H1 (cell line): Measurements from ENCODE around the gene LOXL1.

Experiments used
- EZH2 ChIP-seq: fragments of 200-600 bp; sonication (generic); IDR thresholded peaks from 2 replicates; pipeline ENCODE4 v1.7.1; 2012; ENCODE audit warnings: low read depth, mild to moderate bottlenecking, moderate library complexity, low read length, inconsistent platforms; ENCODE audit not compliant: severe bottlenecking
- GABPA ChIP-seq: IDR thresholded peaks from 2 replicates; pipeline ENCODE4 v1.6.1; 2011; ENCODE audit warnings: mild to moderate bottlenecking, low read length, moderate library complexity, borderline replicate concordance; ENCODE audit not compliant: insufficient read depth
- JUND ChIP-seq: IDR thresholded peaks from 2 replicates; pipeline ENCODE4 v1.6.1; 2011; ENCODE audit warnings: mild to moderate bottlenecking, improper control_type of control experiment, low read length
- KDM5A ChIP-seq: fragments of 200-600 bp; IDR thresholded peaks from 2 replicates; pipeline ENCODE4 v1.7.1; 2012; ENCODE audit warnings: mild to moderate bottlenecking, low read length, inconsistent platforms, mixed read lengths
- POLR2A ChIP-seq, 2 experiments: IDR thresholded peaks; 1 replicate in 1 of 2; 2 replicates in 1 of 2; pipeline ENCODE4 v1.6.1; 2011; ENCODE audit warnings: low read depth in 2 of 2, low read length in 2 of 2, mild to moderate bottlenecking in 2 of 2; ENCODE audit errors: control extremely low read depth in 1 of 2
- POLR2AphosphoS5 ChIP-seq: IDR thresholded peaks from 2 replicates; pipeline ENCODE4 v1.6.1; 2011; ENCODE audit warnings: low read depth, low read length
- RAD21 ChIP-seq, 2 experiments: IDR thresholded peaks in 1 of 2; conservative IDR thresholded peaks in 1 of 2; 2 replicates each; pipeline ENCODE4 v1.6.1; 2011; ENCODE audit warnings: low read depth in 2 of 2, low read length in 2 of 2, improper control_type of control experiment in 1 of 2, inconsistent platforms in 1 of 2, mild to moderate bottlenecking in 1 of 2, moderate library complexity in 1 of 2
- RNF2 ChIP-seq: fragments of 200-900, 300-1000 bp; sonication (generic); IDR thresholded peaks from 2 replicates; pipeline ENCODE4 v1.7.1; 2016; ENCODE audit warnings: borderline replicate concordance, low read depth, mild to moderate bottlenecking, antibody characterized with exemption, low read length; ENCODE audit not compliant: poor library complexity, severe bottlenecking; ENCODE audit errors: missing control alignments
- SIN3A ChIP-seq, 2 experiments: IDR thresholded peaks in 1 of 2; conservative IDR thresholded peaks in 1 of 2; 2 replicates each; pipeline ENCODE4 v1.6.1; 2011 to 2012; ENCODE audit warnings: low read length in 2 of 2, improper control_type of control experiment in 1 of 2, low read depth in 1 of 2, mild to moderate bottlenecking in 1 of 2
- ZNF274 ChIP-seq: IDR thresholded peaks from 2 replicates; pipeline ENCODE4 v1.7.0; 2012; ENCODE audit warnings: low read length, borderline replicate concordance; ENCODE audit errors: extremely low read depth
- TF ChIP-seq, protein P1 (sequence below), 3 experiments: IDR thresholded peaks; 1 replicate in 2 of 3; 2 replicates in 1 of 3; pipeline versions ENCODE4 v1.5.1 to v1.6.1; 2011; ENCODE audit warnings: low read length in 3 of 3, mild to moderate bottlenecking in 3 of 3, inconsistent platforms in 2 of 3, low read depth in 1 of 3, moderate library complexity in 1 of 3; ENCODE audit not compliant: insufficient read depth in 1 of 3; ENCODE audit errors: control extremely low read depth in 1 of 3
- TF ChIP-seq, protein P2 (sequence below): fragments of 300-600 bp; sonication (generic); IDR thresholded peaks from 2 replicates; pipeline ENCODE4 v1.7.1; 2012; ENCODE audit warnings: low read length, moderate library complexity, mild to moderate bottlenecking, inconsistent platforms; ENCODE audit not compliant: insufficient replicate concordance
- TF ChIP-seq, protein P3 (sequence below): IDR thresholded peaks from 2 replicates; pipeline ENCODE4 v1.6.1; 2012; ENCODE audit warnings: inconsistent platforms

DNA sequence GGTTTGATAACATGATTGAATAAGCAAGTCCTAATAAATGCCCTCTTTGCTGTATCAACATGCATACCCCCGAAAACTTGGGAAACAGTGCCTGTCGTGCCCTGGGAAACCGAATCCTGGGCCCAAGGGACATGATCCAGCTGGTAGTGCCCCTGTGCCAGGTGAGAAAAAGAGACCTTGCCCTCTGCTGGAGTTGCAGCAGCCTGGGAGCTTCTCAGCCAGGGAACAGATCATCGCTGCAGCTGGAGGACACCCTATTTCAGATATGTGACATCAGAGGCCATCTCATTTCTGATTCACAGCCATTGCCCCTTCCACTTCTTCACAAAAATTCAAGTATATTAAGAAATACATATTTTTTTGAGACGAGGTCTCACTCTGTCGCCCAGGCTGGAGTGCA lies 33.5 kb downstream of the LOXL1 start:
- TF ChIP-seq, protein P1, sequence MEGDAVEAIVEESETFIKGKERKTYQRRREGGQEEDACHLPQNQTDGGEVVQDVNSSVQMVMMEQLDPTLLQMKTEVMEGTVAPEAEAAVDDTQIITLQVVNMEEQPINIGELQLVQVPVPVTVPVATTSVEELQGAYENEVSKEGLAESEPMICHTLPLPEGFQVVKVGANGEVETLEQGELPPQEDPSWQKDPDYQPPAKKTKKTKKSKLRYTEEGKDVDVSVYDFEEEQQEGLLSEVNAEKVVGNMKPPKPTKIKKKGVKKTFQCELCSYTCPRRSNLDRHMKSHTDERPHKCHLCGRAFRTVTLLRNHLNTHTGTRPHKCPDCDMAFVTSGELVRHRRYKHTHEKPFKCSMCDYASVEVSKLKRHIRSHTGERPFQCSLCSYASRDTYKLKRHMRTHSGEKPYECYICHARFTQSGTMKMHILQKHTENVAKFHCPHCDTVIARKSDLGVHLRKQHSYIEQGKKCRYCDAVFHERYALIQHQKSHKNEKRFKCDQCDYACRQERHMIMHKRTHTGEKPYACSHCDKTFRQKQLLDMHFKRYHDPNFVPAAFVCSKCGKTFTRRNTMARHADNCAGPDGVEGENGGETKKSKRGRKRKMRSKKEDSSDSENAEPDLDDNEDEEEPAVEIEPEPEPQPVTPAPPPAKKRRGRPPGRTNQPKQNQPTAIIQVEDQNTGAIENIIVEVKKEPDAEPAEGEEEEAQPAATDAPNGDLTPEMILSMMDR (IDR thresholded peaks at IDR 0.05; ENCODE audit: control extremely low read depth in 1 of 3, insufficient read depth in 1 of 3, low read depth in 1 of 3, low read length in 3 of 3), result no peak
- TF ChIP-seq, protein P2, sequence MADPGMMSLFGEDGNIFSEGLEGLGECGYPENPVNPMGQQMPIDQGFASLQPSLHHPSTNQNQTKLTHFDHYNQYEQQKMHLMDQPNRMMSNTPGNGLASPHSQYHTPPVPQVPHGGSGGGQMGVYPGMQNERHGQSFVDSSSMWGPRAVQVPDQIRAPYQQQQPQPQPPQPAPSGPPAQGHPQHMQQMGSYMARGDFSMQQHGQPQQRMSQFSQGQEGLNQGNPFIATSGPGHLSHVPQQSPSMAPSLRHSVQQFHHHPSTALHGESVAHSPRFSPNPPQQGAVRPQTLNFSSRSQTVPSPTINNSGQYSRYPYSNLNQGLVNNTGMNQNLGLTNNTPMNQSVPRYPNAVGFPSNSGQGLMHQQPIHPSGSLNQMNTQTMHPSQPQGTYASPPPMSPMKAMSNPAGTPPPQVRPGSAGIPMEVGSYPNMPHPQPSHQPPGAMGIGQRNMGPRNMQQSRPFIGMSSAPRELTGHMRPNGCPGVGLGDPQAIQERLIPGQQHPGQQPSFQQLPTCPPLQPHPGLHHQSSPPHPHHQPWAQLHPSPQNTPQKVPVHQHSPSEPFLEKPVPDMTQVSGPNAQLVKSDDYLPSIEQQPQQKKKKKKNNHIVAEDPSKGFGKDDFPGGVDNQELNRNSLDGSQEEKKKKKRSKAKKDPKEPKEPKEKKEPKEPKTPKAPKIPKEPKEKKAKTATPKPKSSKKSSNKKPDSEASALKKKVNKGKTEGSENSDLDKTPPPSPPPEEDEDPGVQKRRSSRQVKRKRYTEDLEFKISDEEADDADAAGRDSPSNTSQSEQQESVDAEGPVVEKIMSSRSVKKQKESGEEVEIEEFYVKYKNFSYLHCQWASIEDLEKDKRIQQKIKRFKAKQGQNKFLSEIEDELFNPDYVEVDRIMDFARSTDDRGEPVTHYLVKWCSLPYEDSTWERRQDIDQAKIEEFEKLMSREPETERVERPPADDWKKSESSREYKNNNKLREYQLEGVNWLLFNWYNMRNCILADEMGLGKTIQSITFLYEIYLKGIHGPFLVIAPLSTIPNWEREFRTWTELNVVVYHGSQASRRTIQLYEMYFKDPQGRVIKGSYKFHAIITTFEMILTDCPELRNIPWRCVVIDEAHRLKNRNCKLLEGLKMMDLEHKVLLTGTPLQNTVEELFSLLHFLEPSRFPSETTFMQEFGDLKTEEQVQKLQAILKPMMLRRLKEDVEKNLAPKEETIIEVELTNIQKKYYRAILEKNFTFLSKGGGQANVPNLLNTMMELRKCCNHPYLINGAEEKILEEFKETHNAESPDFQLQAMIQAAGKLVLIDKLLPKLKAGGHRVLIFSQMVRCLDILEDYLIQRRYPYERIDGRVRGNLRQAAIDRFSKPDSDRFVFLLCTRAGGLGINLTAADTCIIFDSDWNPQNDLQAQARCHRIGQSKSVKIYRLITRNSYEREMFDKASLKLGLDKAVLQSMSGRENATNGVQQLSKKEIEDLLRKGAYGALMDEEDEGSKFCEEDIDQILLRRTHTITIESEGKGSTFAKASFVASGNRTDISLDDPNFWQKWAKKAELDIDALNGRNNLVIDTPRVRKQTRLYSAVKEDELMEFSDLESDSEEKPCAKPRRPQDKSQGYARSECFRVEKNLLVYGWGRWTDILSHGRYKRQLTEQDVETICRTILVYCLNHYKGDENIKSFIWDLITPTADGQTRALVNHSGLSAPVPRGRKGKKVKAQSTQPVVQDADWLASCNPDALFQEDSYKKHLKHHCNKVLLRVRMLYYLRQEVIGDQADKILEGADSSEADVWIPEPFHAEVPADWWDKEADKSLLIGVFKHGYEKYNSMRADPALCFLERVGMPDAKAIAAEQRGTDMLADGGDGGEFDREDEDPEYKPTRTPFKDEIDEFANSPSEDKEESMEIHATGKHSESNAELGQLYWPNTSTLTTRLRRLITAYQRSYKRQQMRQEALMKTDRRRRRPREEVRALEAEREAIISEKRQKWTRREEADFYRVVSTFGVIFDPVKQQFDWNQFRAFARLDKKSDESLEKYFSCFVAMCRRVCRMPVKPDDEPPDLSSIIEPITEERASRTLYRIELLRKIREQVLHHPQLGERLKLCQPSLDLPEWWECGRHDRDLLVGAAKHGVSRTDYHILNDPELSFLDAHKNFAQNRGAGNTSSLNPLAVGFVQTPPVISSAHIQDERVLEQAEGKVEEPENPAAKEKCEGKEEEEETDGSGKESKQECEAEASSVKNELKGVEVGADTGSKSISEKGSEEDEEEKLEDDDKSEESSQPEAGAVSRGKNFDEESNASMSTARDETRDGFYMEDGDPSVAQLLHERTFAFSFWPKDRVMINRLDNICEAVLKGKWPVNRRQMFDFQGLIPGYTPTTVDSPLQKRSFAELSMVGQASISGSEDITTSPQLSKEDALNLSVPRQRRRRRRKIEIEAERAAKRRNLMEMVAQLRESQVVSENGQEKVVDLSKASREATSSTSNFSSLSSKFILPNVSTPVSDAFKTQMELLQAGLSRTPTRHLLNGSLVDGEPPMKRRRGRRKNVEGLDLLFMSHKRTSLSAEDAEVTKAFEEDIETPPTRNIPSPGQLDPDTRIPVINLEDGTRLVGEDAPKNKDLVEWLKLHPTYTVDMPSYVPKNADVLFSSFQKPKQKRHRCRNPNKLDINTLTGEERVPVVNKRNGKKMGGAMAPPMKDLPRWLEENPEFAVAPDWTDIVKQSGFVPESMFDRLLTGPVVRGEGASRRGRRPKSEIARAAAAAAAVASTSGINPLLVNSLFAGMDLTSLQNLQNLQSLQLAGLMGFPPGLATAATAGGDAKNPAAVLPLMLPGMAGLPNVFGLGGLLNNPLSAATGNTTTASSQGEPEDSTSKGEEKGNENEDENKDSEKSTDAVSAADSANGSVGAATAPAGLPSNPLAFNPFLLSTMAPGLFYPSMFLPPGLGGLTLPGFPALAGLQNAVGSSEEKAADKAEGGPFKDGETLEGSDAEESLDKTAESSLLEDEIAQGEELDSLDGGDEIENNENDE, result no peak
- no peak for TF ChIP-seq RNF2
- TF ChIP-seq, protein P3, sequence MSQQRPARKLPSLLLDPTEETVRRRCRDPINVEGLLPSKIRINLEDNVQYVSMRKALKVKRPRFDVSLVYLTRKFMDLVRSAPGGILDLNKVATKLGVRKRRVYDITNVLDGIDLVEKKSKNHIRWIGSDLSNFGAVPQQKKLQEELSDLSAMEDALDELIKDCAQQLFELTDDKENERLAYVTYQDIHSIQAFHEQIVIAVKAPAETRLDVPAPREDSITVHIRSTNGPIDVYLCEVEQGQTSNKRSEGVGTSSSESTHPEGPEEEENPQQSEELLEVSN, result no peak
- no peak for TF ChIP-seq JUND
- no peak for TF ChIP-seq ZNF274
- no peak for TF ChIP-seq GABPA
- TF ChIP-seq EZH2, result no peak
- TF ChIP-seq KDM5A, result no peak
- no peak for TF ChIP-seq SIN3A (conservative IDR thresholded peaks at IDR 0.05 in 1 of 2, IDR thresholded peaks at IDR 0.05 in 1 of 2; ENCODE audit: low read depth in 1 of 2, low read length in 2 of 2)
- TF ChIP-seq POLR2A (IDR thresholded peaks at IDR 0.05; ENCODE audit: control extremely low read depth in 1 of 2, low read depth in 2 of 2, low read length in 2 of 2), result no peak
- no peak for TF ChIP-seq POLR2AphosphoS5
- TF ChIP-seq RAD21 (IDR thresholded peaks at IDR 0.05 in 1 of 2, conservative IDR thresholded peaks at IDR 0.05 in 1 of 2; ENCODE audit: low read depth in 2 of 2, low read length in 2 of 2), result no peak
